Immature natural killer cell (primary cell): ENCODE results near the gene DNAH8. TPM values are rescaled to one million over a fixed set of nuclear protein-coding genes. Genes with fewer than 3 reads are reported as not detected.
A peak's percentile ranks its signal among the peaks of the same experiment; 100 is the strongest.

ENCODE experiments used
- DNase-seq, 3 donors: peaks; one replicate each; pipeline ENCODE4 v3.0.0; 2022; ENCODE audit warnings: mixed read lengths in 1 of 3
- H3K27ac Mint-ChIP-seq, 6 donors: one replicate each; pipeline ENCODE4 v1.8.0; 2020; ENCODE audit warnings: mixed read lengths in 6 of 6, mild to moderate bottlenecking in 5 of 6, inconsistent platforms in 4 of 6, moderate library complexity in 3 of 6
- H3K27me3 Mint-ChIP-seq, 3 donors: one replicate each; pipeline ENCODE4 v1.8.0; 2020 to 2021; ENCODE audit warnings: low read depth in 3 of 3, mild to moderate bottlenecking in 3 of 3, mixed read lengths in 3 of 3, moderate library complexity in 3 of 3, inconsistent platforms in 1 of 3
- H3K36me3 Mint-ChIP-seq, 3 donors: one replicate each; pipeline ENCODE4 v1.8.0; 2020; ENCODE audit warnings: mixed read lengths in 3 of 3, inconsistent platforms in 2 of 3, mild to moderate bottlenecking in 2 of 3
- H3K4me1 Mint-ChIP-seq, 2 donors: one replicate each; pipeline ENCODE4 v1.8.0; 2020; ENCODE audit warnings: inconsistent platforms in 2 of 2, mild to moderate bottlenecking in 2 of 2, mixed read lengths in 2 of 2, moderate library complexity in 1 of 2
- H3K4me3 Mint-ChIP-seq, 5 donors: one replicate each; pipeline ENCODE4 v1.8.0; 2020; ENCODE audit warnings: mild to moderate bottlenecking in 5 of 5, mixed read lengths in 5 of 5, inconsistent platforms in 3 of 5, moderate library complexity in 3 of 5
- H3K9me3 Mint-ChIP-seq, 6 donors: one replicate each; pipeline ENCODE4 v1.8.0; 2020; ENCODE audit warnings: mild to moderate bottlenecking in 6 of 6, mixed read lengths in 6 of 6, inconsistent platforms in 4 of 6, moderate library complexity in 3 of 6
- polyA plus RNA-seq, 3 donors: library from polyadenylated mRNA; unstranded; fragments of 300-500 nt; fragmentation: Illumina TruSeq; gene quantifications; one replicate each; pipeline ENCODE4 v1.2.3, GENCODE V29; 2021

The DNAH8 gene
- polyA plus RNA-seq, 3 donors from 2014 or later, result not detected

- no peak overlapping the region for H3K27ac Mint-ChIP-seq
- no peak for DNase-seq
- peaks cover 0 to 6% (median 3%) of the 10 kb centered on the region in 3 donors for H3K27me3 Mint-ChIP-seq
- no peak overlapping the region for H3K4me3 Mint-ChIP-seq
- H3K4me1 Mint-ChIP-seq, result peaks cover 32 to 37% of the 10 kb centered on the region in 2 donors
- H3K36me3 Mint-ChIP-seq, result peaks cover 0 to 5% (median 0%) of the 10 kb centered on the region in 3 donors
- peaks cover 0 to 1% (median 0%) of the 10 kb centered on the region in 6 donors for H3K9me3 Mint-ChIP-seq
Observed at GRCh38 chr6:39055661-39056060, 340.6 kb downstream of the DNAH8 start.

- H3K27ac Mint-ChIP-seq, result no peak overlapping the region
- no peak for DNase-seq
- no peak overlapping the region for H3K4me3 Mint-ChIP-seq
- peaks cover 0 to 1% (median 0%) of the 10 kb centered on the region in 6 donors for H3K9me3 Mint-ChIP-seq
- H3K27me3 Mint-ChIP-seq, result peaks cover 0 to 3% (median 2%) of the 10 kb centered on the region in 3 donors
- peaks cover 0 to 5% (median 0%) of the 10 kb centered on the region in 3 donors for H3K36me3 Mint-ChIP-seq
- peaks cover 27 to 32% of the 10 kb centered on the region in 2 donors for H3K4me1 Mint-ChIP-seq
Observed at GRCh38 chr6:39056191-39056590, 341.1 kb downstream of the DNAH8 start.

DNA sequence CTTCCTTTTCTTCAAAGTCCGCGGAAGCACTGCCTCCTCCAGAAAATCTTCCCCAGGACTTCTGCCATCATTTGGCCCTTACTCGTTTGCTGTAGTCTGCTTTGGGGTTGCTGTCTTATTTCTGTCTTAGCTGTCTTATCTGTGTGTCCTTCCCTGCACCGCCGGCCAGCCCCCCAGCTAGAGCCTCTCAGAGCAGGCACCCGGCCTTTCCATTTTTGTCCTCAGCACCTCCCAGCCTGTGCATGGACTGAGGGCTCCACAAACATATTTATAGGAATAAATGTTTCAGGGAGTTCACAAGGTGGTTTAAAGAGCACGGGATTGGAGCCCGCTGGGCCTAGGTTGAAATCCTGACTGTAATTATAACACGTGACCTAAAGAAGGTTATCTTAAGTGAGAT lies 341.6 kb downstream of the DNAH8 start:
- Mint-ChIP-seq H3K4me3 (no peak overlapping the region), H3K4me1 (peaks cover 22 to 27% of the 10 kb centered on the region in 2 donors), H3K36me3 (peaks cover 0 to 4% (median 0%) of the 10 kb centered on the region in 3 donors), H3K9me3 (peaks cover 0 to 1% (median 0%) of the 10 kb centered on the region in 6 donors), H3K27me3 (peaks cover 0 to 2% (median under 1%) of the 10 kb centered on the region in 3 donors), H3K27ac (no peak overlapping the region)
- no peak for DNase-seq

GRCh38 chr6:39057251-39058155 lies 342.4 kb downstream of the DNAH8 start:
- Mint-ChIP-seq H3K36me3 (no peaks in the 10 kb centered on the region), H3K4me1 (peaks cover 15 to 19% of the 10 kb centered on the region in 2 donors), H3K27me3 (no peaks in the 10 kb centered on the region), H3K4me3 (peak overlapping the region in 1 of 5 donors; percentile 40), H3K9me3 (peaks cover 0 to 1% (median 0%) of the 10 kb centered on the region in 6 donors), H3K27ac (peak overlapping the region in 1 of 6 donors; percentile 50)
- DNase-seq, result no peak

- Mint-ChIP-seq H3K4me3 (no peak overlapping the region), H3K27me3 (no peaks in the 10 kb centered on the region)
Observed at GRCh38 chr6:39058471-39059147, 343.5 kb downstream of the DNAH8 start.

DNA sequence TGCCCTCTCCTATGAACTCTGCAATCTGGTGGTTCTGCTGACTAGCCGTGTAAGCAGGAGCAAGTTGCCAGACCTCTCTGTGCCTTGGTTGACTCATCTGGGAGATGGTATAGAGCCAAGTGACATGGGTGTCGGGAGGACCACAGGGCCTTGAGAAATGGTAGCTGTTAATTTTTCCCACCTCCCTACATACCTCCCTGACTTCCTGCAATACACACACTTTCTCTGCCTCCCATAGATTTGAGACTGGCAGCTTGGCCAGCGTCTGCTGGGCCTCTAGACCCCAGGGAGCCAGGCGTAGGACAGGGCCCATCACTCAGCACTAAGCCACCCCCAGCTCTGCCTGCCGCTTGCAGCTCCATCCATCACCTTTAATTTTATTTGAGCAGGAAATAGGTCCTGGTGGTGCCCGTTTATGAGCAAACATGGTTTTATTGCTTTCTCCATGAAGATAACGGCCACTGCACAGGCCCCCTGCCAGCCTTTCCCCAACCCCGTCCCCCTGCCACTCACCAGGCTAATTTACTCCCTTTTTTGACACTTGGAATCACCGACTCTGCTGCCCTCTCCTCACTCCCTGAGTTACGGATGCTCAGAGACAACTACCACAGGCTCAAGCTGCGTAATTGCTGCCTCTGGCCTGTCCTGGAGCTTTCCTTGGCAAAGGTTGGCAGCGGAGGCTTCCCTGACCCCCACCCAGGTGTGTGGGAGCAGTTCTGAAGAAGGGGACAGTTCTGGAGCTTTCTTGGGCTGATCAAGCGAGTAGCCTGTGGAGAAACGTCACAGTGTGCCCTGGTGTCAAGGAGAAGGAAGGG lies 344.6 kb downstream of the DNAH8 start:
- peaks cover 8 to 11% of the 10 kb centered on the region in 2 donors for H3K4me1 Mint-ChIP-seq
- no peak overlapping the region for H3K4me3 Mint-ChIP-seq
- no peaks in the 10 kb centered on the region for H3K27me3 Mint-ChIP-seq
- no peaks in the 10 kb centered on the region for H3K36me3 Mint-ChIP-seq
- H3K9me3 Mint-ChIP-seq, result no peaks in the 10 kb centered on the region
- no peak for DNase-seq
- peak overlapping the region in 1 of 6 donors; percentile 18 for H3K27ac Mint-ChIP-seq

More at GRCh38 chr6:39058471-39059147, 343.5 kb downstream of the DNAH8 start:
- DNase-seq, result no peak
- no peaks in the 10 kb centered on the region for H3K36me3 Mint-ChIP-seq
- H3K4me1 Mint-ChIP-seq, result peaks cover 8 to 11% of the 10 kb centered on the region in 2 donors
- no peak overlapping the region for H3K27ac Mint-ChIP-seq
- no peaks in the 10 kb centered on the region for H3K9me3 Mint-ChIP-seq

DNA sequence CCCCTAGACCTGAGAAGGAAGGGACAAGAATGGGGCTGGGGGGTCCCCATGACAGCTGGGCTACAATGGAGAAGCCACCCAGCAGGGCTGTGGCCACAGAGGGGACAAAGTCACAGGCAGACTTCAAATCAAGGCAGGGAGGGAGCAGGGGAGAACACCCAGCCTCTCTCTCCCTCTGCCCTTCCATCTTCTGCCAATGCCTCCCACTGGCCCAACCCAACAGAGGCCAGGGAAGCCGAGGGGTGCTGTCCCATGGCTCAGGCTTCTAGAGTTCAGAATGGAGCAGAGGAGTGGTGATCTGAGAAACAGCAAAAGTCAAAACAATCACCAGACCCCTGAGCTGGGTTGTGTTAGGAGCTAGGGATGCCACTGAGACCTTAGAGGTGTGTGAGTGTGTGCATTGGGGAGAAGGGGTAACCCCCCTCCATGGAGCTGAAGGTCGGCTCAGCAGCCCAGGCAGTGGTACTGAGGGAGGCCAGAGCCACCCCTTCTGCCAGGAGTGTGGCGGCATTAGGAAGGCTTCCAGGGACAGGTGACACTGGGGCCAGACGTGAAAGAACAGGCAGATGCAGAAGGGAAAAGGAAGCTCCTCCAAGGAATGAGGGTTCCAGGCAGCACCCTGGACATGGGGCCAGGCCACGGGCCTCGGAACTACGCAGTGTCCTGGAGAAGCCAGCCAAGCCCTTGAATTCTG lies 345.5 kb downstream of the DNAH8 start:
- Mint-ChIP-seq H3K4me3 (no peak overlapping the region), H3K4me1 (peaks cover 8 to 11% of the 10 kb centered on the region in 2 donors), H3K27ac (no peak overlapping the region), H3K36me3 (no peaks in the 10 kb centered on the region), H3K27me3 (peaks cover 0 to 2% (median 0%) of the 10 kb centered on the region in 3 donors), H3K9me3 (no peaks in the 10 kb centered on the region)
- no peak for DNase-seq

- DNase-seq, result no peak
- peaks cover 0 to 2% (median 0%) of the 10 kb centered on the region in 3 donors for H3K27me3 Mint-ChIP-seq
- H3K27ac Mint-ChIP-seq, result no peak overlapping the region
- peaks cover 8 to 9% of the 10 kb centered on the region in 2 donors for H3K4me1 Mint-ChIP-seq
- no peaks in the 10 kb centered on the region for H3K9me3 Mint-ChIP-seq
- H3K36me3 Mint-ChIP-seq, result no peaks in the 10 kb centered on the region
- no peak overlapping the region for H3K4me3 Mint-ChIP-seq
Observed at GRCh38 chr6:39061182-39061581, 346.1 kb downstream of the DNAH8 start.

GRCh38 chr6:39061588-39061987 lies 346.5 kb downstream of the DNAH8 start:
- no peaks in the 10 kb centered on the region for H3K36me3 Mint-ChIP-seq
- H3K4me1 Mint-ChIP-seq, result peaks cover 8 to 9% of the 10 kb centered on the region in 2 donors
- H3K27me3 Mint-ChIP-seq, result peaks cover 0 to 2% (median 0%) of the 10 kb centered on the region in 3 donors
- DNase-seq, result no peak
- no peak overlapping the region for H3K4me3 Mint-ChIP-seq
- no peaks in the 10 kb centered on the region for H3K9me3 Mint-ChIP-seq
- H3K27ac Mint-ChIP-seq, result no peak overlapping the region

DNA sequence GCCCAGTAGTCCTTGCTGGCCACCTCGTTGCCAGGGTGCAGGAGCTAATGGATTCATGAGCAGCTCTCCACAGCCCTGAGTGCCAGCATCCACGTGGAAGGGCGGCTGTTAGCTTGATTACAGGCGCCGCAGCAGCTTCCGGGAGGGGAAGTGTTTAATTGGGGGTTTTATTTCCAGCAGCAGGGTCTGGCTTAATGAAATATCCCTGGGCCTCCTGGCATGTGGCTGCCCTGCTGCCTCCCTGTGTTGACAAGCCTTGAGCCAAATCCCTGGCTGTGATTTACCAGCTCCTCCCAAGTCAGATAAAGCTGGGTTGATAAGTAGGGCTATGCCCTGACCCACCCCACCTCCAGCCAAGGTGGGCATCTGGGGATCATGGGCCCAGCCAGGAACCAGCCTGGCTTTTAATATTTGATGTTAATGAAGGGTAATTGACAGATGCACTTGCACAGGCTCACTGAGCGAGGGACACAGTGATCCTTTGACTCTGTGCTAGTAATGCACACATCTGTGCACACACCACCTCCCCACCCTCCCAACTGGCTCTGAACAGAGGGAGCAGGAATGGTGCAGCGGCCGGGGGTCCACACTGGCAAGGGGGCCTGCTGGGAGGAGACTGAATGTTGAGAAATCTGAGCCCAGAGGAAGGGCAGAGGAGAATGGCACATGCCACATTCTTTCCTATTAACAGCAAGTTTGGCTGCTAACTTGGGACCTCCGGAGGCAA lies 347.1 kb downstream of the DNAH8 start:
- Mint-ChIP-seq H3K27me3 (peaks cover 0 to 2% (median 0%) of the 10 kb centered on the region in 3 donors), H3K27ac (no peak overlapping the region), H3K4me3 (no peak overlapping the region), H3K9me3 (no peaks in the 10 kb centered on the region), H3K4me1 (peaks cover 8 to 9% of the 10 kb centered on the region in 2 donors), H3K36me3 (no peaks in the 10 kb centered on the region)
- DNase-seq, result no peak

DNA sequence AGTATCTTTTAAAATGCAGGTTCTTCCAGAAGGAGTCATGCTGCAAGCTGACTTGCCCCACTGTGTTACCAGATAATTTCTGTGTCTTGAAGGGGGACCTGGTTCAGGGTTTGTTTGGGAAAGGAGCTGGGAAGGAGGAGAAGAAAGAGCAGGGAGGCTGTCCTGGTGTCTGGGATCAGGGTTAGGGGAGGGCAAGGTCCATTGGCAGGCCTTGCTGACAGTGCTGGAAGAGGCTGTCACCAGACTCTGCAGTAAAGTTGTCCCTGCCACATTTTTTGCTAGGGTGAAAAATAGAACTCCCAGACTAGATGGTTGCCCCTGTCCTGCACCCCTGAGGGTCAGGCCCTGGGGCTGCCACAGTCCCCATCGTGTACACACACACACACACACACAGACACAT lies 348.4 kb downstream of the DNAH8 start:
- Mint-ChIP-seq H3K27ac (peak overlapping the region in 1 of 6 donors; percentile 21), H3K36me3 (no peaks in the 10 kb centered on the region), H3K27me3 (peaks cover 0 to 2% (median 0%) of the 10 kb centered on the region in 3 donors), H3K9me3 (no peaks in the 10 kb centered on the region), H3K4me1 (peaks cover 0 to under 1% of the 10 kb centered on the region in 2 donors), H3K4me3 (no peak overlapping the region)
- no peak for DNase-seq

- H3K36me3 Mint-ChIP-seq, result no peaks in the 10 kb centered on the region
- no peak overlapping the region for H3K27ac Mint-ChIP-seq
- no peak overlapping the region for H3K4me3 Mint-ChIP-seq
- H3K27me3 Mint-ChIP-seq, result peaks cover 0 to 2% (median 0%) of the 10 kb centered on the region in 3 donors
- no peaks in the 10 kb centered on the region for H3K9me3 Mint-ChIP-seq
- no peaks in the 10 kb centered on the region for H3K4me1 Mint-ChIP-seq
- no peak for DNase-seq
Observed at GRCh38 chr6:39065561-39065960, 350.4 kb downstream of the DNAH8 start.
